H1 (cell line): ENCODE data around the gene AIFM1. TPM values are rescaled to one million over a fixed set of nuclear protein-coding genes. Genes with fewer than 3 reads are reported as not detected.

Experiments
- CTCF ChIA-PET: fragments of 300-600 bp; sonication (Branson Sonifier 250); formaldehyde crosslinking; loops from one replicate; lab custom pipeline; 2021; ENCODE audit not compliant: partially characterized antibody; lab: Charles Lee
- POLR2A ChIA-PET: fragments of 300-600 bp; sonication (Branson Sonifier 250); formaldehyde crosslinking; loops from one replicate; lab custom pipeline; 2021; ENCODE audit warnings: inconsistent platforms; ENCODE audit not compliant: partially characterized antibody; lab: Charles Lee
- DNase-seq, 2 experiments: peaks; one replicate each; pipeline versions ENCODE4 v3.0.0 to v3.0.0-alpha.2; 2010 to 2022; ENCODE audit warnings: low spot score in 2 of 2, low read depth in 1 of 2, mixed read lengths in 1 of 2
- FAIRE-seq: peaks from 2 replicates; lab custom pipeline; 2011; peaks lifted over from hg19 to GRCh38; lab: Jason Lieb, UNC
- H2AFZ ChIP-seq: 2 replicates; pipeline ENCODE4 v1.8.1; 2012; ENCODE audit warnings: low read length, inconsistent platforms
- H2AK5ac ChIP-seq: 2 replicates; pipeline ENCODE4 v1.6.1; 2013; ENCODE audit warnings: low read depth, low read length
- H2BK120ac ChIP-seq: replicated peaks from 2 replicates; pipeline ENCODE3; 2013; ENCODE audit warnings: low read depth, low read length, inconsistent platforms
- H2BK12ac ChIP-seq: 2 replicates; pipeline ENCODE4 v1.6.1; 2013; ENCODE audit warnings: low read depth, low read length
- H2BK15ac ChIP-seq: 2 replicates; pipeline ENCODE4 v1.6.1; 2013; ENCODE audit warnings: low read length
- H2BK20ac ChIP-seq: 2 replicates; pipeline ENCODE4 v1.6.1; 2013; ENCODE audit warnings: low read length
- H2BK5ac ChIP-seq: 2 replicates; pipeline ENCODE4 v1.6.1; 2013; ENCODE audit warnings: low read depth, low read length
- H3K14ac ChIP-seq: 2 replicates; pipeline ENCODE4 v1.6.1; 2013; ENCODE audit warnings: inconsistent platforms; ENCODE audit not compliant: insufficient read length
- H3K18ac ChIP-seq: 2 replicates; pipeline ENCODE4 v1.6.1; 2013; ENCODE audit warnings: low read length; ENCODE audit errors: extremely low read depth
- H3K23ac ChIP-seq: 2 replicates; pipeline ENCODE4 v1.6.1; 2013; ENCODE audit warnings: inconsistent platforms; ENCODE audit not compliant: insufficient read length
- H3K23me2 ChIP-seq: 2 replicates; pipeline ENCODE4 v1.6.1; 2013; ENCODE audit warnings: low read depth, low read length
- H3K27ac ChIP-seq: 2 replicates; pipeline ENCODE4 v1.6.1; 2011; ENCODE audit warnings: low read depth, low read length, inconsistent platforms
- H3K27me3 ChIP-seq, 4 experiments: replicated peaks in 1 of 4; 1 replicate in 1 of 4; 2 replicates in 3 of 4; pipeline versions ENCODE4 v1.6.1 to v1.8.1; 2011 to 2013; ENCODE audit warnings: low read length in 3 of 4, mild to moderate bottlenecking in 3 of 4, inconsistent platforms in 2 of 4, mixed read lengths in 2 of 4, moderate library complexity in 1 of 4; ENCODE audit not compliant: control insufficient read depth in 3 of 4, insufficient read depth in 3 of 4; ENCODE audit errors: extremely low read depth in 1 of 4
- H3K36me3 ChIP-seq, 4 experiments: 2 replicates each; pipeline versions ENCODE4 v1.6.1 to v1.8.1; 2011 to 2013; ENCODE audit warnings: mild to moderate bottlenecking in 4 of 4, low read length in 3 of 4, moderate library complexity in 2 of 4, control low read depth in 1 of 4, inconsistent platforms in 1 of 4; ENCODE audit not compliant: insufficient read depth in 4 of 4, control insufficient read depth in 2 of 4
- H3K4ac ChIP-seq: replicated peaks from 2 replicates; pipeline ENCODE3; 2013; ENCODE audit warnings: low read length, low read depth, mixed read lengths, inconsistent platforms; ENCODE audit not compliant: insufficient read length
- H3K4me1 ChIP-seq, 4 experiments: replicated peaks in 1 of 4; 1 replicate in 1 of 4; 2 replicates in 3 of 4; pipeline versions ENCODE4 v1.6.1 to v1.8.1; 2011 to 2013; ENCODE audit warnings: low read length in 3 of 4, inconsistent platforms in 2 of 4, mixed read lengths in 1 of 4; ENCODE audit not compliant: insufficient read depth in 4 of 4, control insufficient read depth in 3 of 4
- H3K4me2 ChIP-seq, 2 experiments: 2 replicates each; pipeline versions ENCODE4 v1.6.1 to v1.8.1; 2011 to 2013; ENCODE audit warnings: low read depth in 2 of 2, low read length in 2 of 2, control low read depth in 1 of 2, inconsistent platforms in 1 of 2, mild to moderate bottlenecking in 1 of 2; ENCODE audit not compliant: insufficient read depth in 1 of 2
- H3K4me3 ChIP-seq, 4 experiments: fragments of 200-600, 300-600 bp in 1 of 4; sonication (generic), shearing (Covaris generic), sonication (Bioruptor Twin) in 1 of 4; 2 replicates each; pipeline versions ENCODE4 v1.5.1 to v1.8.1; 2011 to 2016; ENCODE audit warnings: low read length in 4 of 4, low read depth in 3 of 4, control low read depth in 2 of 4, inconsistent platforms in 2 of 4, mild to moderate bottlenecking in 2 of 4, mixed read lengths in 1 of 4, moderate library complexity in 1 of 4; ENCODE audit not compliant: insufficient read depth in 2 of 4; ENCODE audit errors: extremely low read depth in 1 of 4
- H3K56ac ChIP-seq: replicated peaks from 2 replicates; pipeline ENCODE3; 2013; ENCODE audit warnings: low read depth, mild to moderate bottlenecking, mixed read lengths, low read length, inconsistent platforms; ENCODE audit not compliant: insufficient read length
- H3K79me1 ChIP-seq: 2 replicates; pipeline ENCODE4 v1.6.1; 2013; ENCODE audit warnings: low read depth, low read length, control low read depth
- H3K79me2 ChIP-seq, 2 experiments: 2 replicates each; pipeline versions ENCODE4 v1.6.1 to v1.8.1; 2012 to 2013; ENCODE audit warnings: low read length in 2 of 2, mild to moderate bottlenecking in 2 of 2, inconsistent platforms in 1 of 2; ENCODE audit not compliant: insufficient read depth in 2 of 2, control insufficient read depth in 1 of 2
- H3K9ac ChIP-seq, 4 experiments: replicated peaks in 1 of 4; 1 replicate in 1 of 4; 2 replicates in 3 of 4; pipeline versions ENCODE4 v1.6.1 to v1.8.1; 2011 to 2013; ENCODE audit warnings: low read depth in 3 of 4, low read length in 3 of 4, control low read depth in 2 of 4, mild to moderate bottlenecking in 2 of 4, moderate library complexity in 2 of 4, inconsistent platforms in 1 of 4; ENCODE audit errors: extremely low read depth in 1 of 4
- H3K9me3 ChIP-seq, 2 experiments: 2 replicates each; pipeline versions ENCODE4 v1.6.1 to v1.8.1; 2012 to 2013; ENCODE audit warnings: mild to moderate bottlenecking in 2 of 2, moderate library complexity in 2 of 2, control low read depth in 1 of 2, inconsistent platforms in 1 of 2, low read depth in 1 of 2, low read length in 1 of 2, mixed read lengths in 1 of 2; ENCODE audit not compliant: insufficient read depth in 2 of 2
- H4K20me1 ChIP-seq, 2 experiments: replicated peaks in 1 of 2; 2 replicates each; pipeline versions ENCODE3 to v1.8.1; 2011 to 2013; ENCODE audit warnings: inconsistent platforms in 2 of 2, low read length in 2 of 2, mild to moderate bottlenecking in 1 of 2; ENCODE audit not compliant: insufficient read depth in 2 of 2, control insufficient read depth in 1 of 2
- H4K5ac ChIP-seq: 2 replicates; pipeline ENCODE4 v1.6.1; 2013; ENCODE audit warnings: low read length, low read depth, mixed read lengths, inconsistent platforms; ENCODE audit not compliant: insufficient read length
- H4K8ac ChIP-seq: 2 replicates; pipeline ENCODE4 v1.8.0; 2013; ENCODE audit warnings: mild to moderate bottlenecking, moderate library complexity, low read length, inconsistent platforms; ENCODE audit not compliant: insufficient read depth; ENCODE audit errors: extremely low read depth
- H4K91ac ChIP-seq: replicated peaks from 2 replicates; pipeline ENCODE3; 2013; ENCODE audit warnings: low read length, mixed read lengths, inconsistent platforms; ENCODE audit not compliant: insufficient read length
- MAFK ChIP-seq: IDR thresholded peaks from 2 replicates; pipeline ENCODE4 v1.6.1; 2012; ENCODE audit warnings: low read depth, mild to moderate bottlenecking, improper control_type of control experiment, low read length
- MAX ChIP-seq: IDR thresholded peaks from 2 replicates; pipeline ENCODE4 v1.6.1; 2012; ENCODE audit warnings: inconsistent platforms
- TBP ChIP-seq: IDR thresholded peaks from 2 replicates; pipeline ENCODE4 v1.6.1; 2011; ENCODE audit warnings: low read depth, low read length, improper control_type of control experiment
- WGBS, 2 experiments: shearing (Covaris generic) in 1 of 2; methylation state at CpG; one replicate each; pipeline versions ENCODE4 v1.1.6 to v1.1.7; 2013 to 2015; ENCODE audit warnings: low lambda C conversion rate in 2 of 2, mixed read lengths in 2 of 2, inconsistent platforms in 1 of 2, low coverage in 1 of 2, missing lambda C conversion rate in 1 of 2; ENCODE audit not compliant: insufficient replicate concordance in 2 of 2, insufficient coverage in 1 of 2, insufficient read length in 1 of 2; ENCODE audit errors: extremely low coverage in 1 of 2, missing lambda C conversion rate in 1 of 2; 5-methylcytosine and 5-hydroxymethylcytosine counted together
- polyA plus RNA-seq, 7 experiments: library from polyadenylated mRNA; depleted of rRNA in 3 of 7; stranded (reverse) in 5 of 7; unstranded in 2 of 7; fragments of >200 nt in 5 of 7; fragments of 200-250 nt in 2 of 7; gene quantifications; 1 replicate in 5 of 7; 2 replicates in 1 of 7; 4 replicates in 1 of 7; pipeline versions ENCODE4 v1.2.1 to v1.2.3, GENCODE V29; 2011 to 2013; ENCODE audit warnings: missing spikeins in 2 of 7, mixed read lengths in 2 of 7
- total RNA-seq: library from RNA; stranded (reverse); fragmentation: NEBNext Ultra II Directional; extraction: Animal tissue kit (Norgen Biotek cat#: 25700); gene quantifications from 2 replicates; pipeline ENCODE4 v1.2.1, GENCODE V29; 2021

Gene AIFM1
- total and polyA plus RNA-seq, 2 of the 8 experiments (the other 6 are each of a cell fraction or from before 2014, with no cell fraction given), result 34.1 to 55.4 TPM

DNA sequence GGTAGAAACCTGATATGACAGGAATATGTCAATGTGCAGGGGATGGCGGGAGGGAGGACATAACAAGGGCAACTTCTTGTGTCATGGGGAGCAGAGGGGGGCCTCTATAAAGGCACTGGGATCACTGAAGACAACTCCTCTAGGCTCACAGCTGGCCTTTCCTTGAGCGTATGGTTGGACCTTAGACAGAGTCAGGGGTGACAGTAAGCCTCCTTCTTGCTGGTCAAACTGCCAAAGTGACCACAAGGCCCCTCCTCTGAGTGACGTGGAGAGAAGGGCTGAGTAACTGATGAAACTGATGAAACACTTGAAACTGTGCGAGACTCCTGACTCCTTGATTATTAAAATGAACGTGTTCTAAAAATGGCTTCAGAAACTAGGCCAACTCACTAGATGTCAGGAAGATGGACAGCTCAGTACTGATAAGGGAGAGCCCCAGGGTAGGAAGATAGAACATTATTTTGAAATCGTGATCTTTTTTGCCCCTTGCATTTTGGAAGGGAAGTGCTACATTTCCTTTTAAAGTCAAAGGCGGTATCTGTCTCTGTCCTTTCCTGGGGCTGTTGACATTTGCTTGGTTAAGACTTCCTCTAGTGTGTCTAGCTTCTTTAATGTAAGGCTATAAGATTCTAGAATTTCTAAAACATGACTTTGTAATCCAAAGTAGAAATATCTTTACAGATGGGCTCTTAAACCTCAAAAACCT is 7.7 kb upstream of the AIFM1 start:
- H2AFZ ChIP-seq, result no peak overlapping the region
- H3K9ac ChIP-seq, result no peak overlapping the region
- peaks cover 0 to 6% (median 0%) of the 10 kb centered on the region in 4 experiments; a peak in 3 of 7 replicates for H3K4me1 ChIP-seq
- H4K5ac ChIP-seq, result no peak overlapping the region
- no peak overlapping the region for H3K18ac ChIP-seq
- DNase-seq (no peak), FAIRE-seq (no peak)
- no peak overlapping the region for H3K23ac ChIP-seq
- no peak overlapping the region for H2BK120ac ChIP-seq
- no peak overlapping the region for H2BK15ac ChIP-seq
- H4K8ac ChIP-seq, result no peak overlapping the region
- peaks cover 0 to 11% (median 9%) of the 10 kb centered on the region in 4 experiments; a peak in 6 of 7 replicates for H3K27me3 ChIP-seq
- no peak overlapping the region for H3K4me2 ChIP-seq
- no peaks in the 10 kb centered on the region for H4K20me1 ChIP-seq
- ChIA-PET POLR2A (interaction anchor here (0.8 kb wide), 1 partner anchor 8 kb away, joined by 3 read pairs; the partner anchor contains the start of gene AIFM1), CTCF (interaction anchor here (0.7 to 0.8 kb wide), 2 partner anchors 51 to 53 kb away, joined by 3 read pairs; no protein-coding TSS in a partner anchor)
- H2BK20ac ChIP-seq, result no peak overlapping the region
- H2BK5ac ChIP-seq, result no peak overlapping the region
- H3K27ac ChIP-seq, result no peak overlapping the region
- H3K36me3 ChIP-seq, result no peaks in the 10 kb centered on the region
- H3K14ac ChIP-seq, result no peak overlapping the region
- H3K79me1 ChIP-seq, result no peaks in the 10 kb centered on the region
- no peak overlapping the region for H4K91ac ChIP-seq
- H3K56ac ChIP-seq, result no peak overlapping the region
- H2AK5ac ChIP-seq, result no peak overlapping the region
- no peak overlapping the region for H2BK12ac ChIP-seq
- H3K9me3 ChIP-seq, result no peaks in the 10 kb centered on the region
- H3K23me2 ChIP-seq, result peaks cover 13% of the 10 kb centered on the region; the same call in 1 of the 2 replicates
- H3K4me3 ChIP-seq, result no peak overlapping the region
- no peaks in the 10 kb centered on the region for H3K79me2 ChIP-seq
- H3K4ac ChIP-seq, result no peak overlapping the region
- 68% methylated on average over 6 of the region's 7 CpGs; no CpG with 5 or more reads in 1 of the 2 experiments for WGBS, 2 experiments
- TF ChIP-seq TBP, result no peak
- no peak for TF ChIP-seq MAFK
- TF ChIP-seq MAX, result no peak
